Endothelial cell of umbilical vein (primary cell): ENCODE measurements around the gene ZBTB17. TPM values are rescaled to one million over a fixed set of nuclear protein-coding genes. Genes with fewer than 3 reads are reported as not detected.

Experiments
- BruUV-seq: library from RNA; stranded (reverse); fragments of 400-500 nt; replicated peaks from 2 replicates; lab custom pipeline; 2021; lab: Mats Ljungman, UMichigan
- CTCF ChIA-PET: fragments of 300-600, 350-600 bp; sonication (Branson Sonifier 250); formaldehyde crosslinking; loops from one replicate; lab custom pipeline; 2021; ENCODE audit warnings: antibody characterized with exemption, inconsistent platforms; lab: Charles Lee
- POLR2A ChIA-PET: fragments of 300-600, 350-600 bp; sonication (Branson Sonifier 250); formaldehyde crosslinking; loops from one replicate; lab custom pipeline; 2021; ENCODE audit warnings: antibody characterized with exemption, inconsistent platforms; lab: Charles Lee
- DNase-seq: peaks from one replicate; pipeline ENCODE4 v3.0.0-alpha.2; 2011; ENCODE audit warnings: low read depth, low spot score
- FAIRE-seq: peaks from 2 replicates; lab custom pipeline; 2011; peaks lifted over from hg19 to GRCh38; lab: Jason Lieb, UNC
- H2AFZ ChIP-seq: 2 replicates; pipeline ENCODE4 v1.6.0; 2012; ENCODE audit warnings: low read depth, low read length, control low read depth, inconsistent platforms
- H3K27ac ChIP-seq: 2 replicates; pipeline ENCODE4 v1.5.1; 2011; ENCODE audit warnings: low read depth, mild to moderate bottlenecking, control low read depth, low read length, moderate library complexity; ENCODE audit not compliant: insufficient read depth
- H3K27me3 ChIP-seq, 2 experiments: 2 replicates each; pipeline versions ENCODE4 v1.6.0 to v1.6.1; 2011; ENCODE audit warnings: low read length in 2 of 2, mixed read lengths in 1 of 2; ENCODE audit not compliant: control insufficient read depth in 2 of 2, insufficient read depth in 2 of 2
- H3K36me3 ChIP-seq, 2 experiments: 2 replicates in 1 of 2; 3 replicates in 1 of 2; pipeline ENCODE4 v1.5.1; 2011; ENCODE audit warnings: low read length in 2 of 2, mild to moderate bottlenecking in 1 of 2, moderate library complexity in 1 of 2; ENCODE audit not compliant: control insufficient read depth in 2 of 2, insufficient read depth in 2 of 2; ENCODE audit errors: extremely low read depth in 1 of 2
- H3K4me1 ChIP-seq: 3 replicates; pipeline ENCODE4 v1.5.1; 2011; ENCODE audit warnings: mild to moderate bottlenecking, low read length; ENCODE audit not compliant: control insufficient read depth, insufficient read depth; ENCODE audit errors: extremely low read depth
- H3K4me2 ChIP-seq: 2 replicates; pipeline ENCODE4 v1.6.1; 2011; ENCODE audit warnings: low read length, control low read depth, mixed read lengths; ENCODE audit not compliant: insufficient read depth
- H3K4me3 ChIP-seq, 3 experiments: fragments of 200-600 bp in 1 of 3; sonication (generic), shearing (Covaris generic) in 1 of 3; replicated peaks in 1 of 3; 2 replicates each; pipeline ENCODE4 v1.5.1; 2011 to 2016; ENCODE audit warnings: control low read depth in 3 of 3, low read length in 3 of 3, mild to moderate bottlenecking in 2 of 3, inconsistent platforms in 1 of 3, low read depth in 1 of 3, moderate library complexity in 1 of 3; ENCODE audit not compliant: insufficient read depth in 1 of 3
- H3K79me2 ChIP-seq: 2 replicates; pipeline ENCODE4 v1.6.0; 2012; ENCODE audit warnings: low read length, inconsistent platforms; ENCODE audit not compliant: control insufficient read depth, insufficient read depth
- H3K9ac ChIP-seq: replicated peaks from 2 replicates; pipeline ENCODE3; 2011; ENCODE audit warnings: low read length, control low read depth; ENCODE audit not compliant: insufficient read depth; ENCODE audit errors: extremely low read depth
- H3K9me1 ChIP-seq: replicated peaks from 3 replicates; pipeline ENCODE4 v1.6.0; 2011; ENCODE audit warnings: mild to moderate bottlenecking, low read length; ENCODE audit not compliant: control insufficient read depth, insufficient read depth; ENCODE audit errors: extremely low read depth
- H3K9me3 ChIP-seq: replicated peaks from 2 replicates; pipeline ENCODE4 v1.5.1; 2012; ENCODE audit warnings: low read length, inconsistent platforms; ENCODE audit not compliant: control insufficient read depth, insufficient read depth
- H4K20me1 ChIP-seq: replicated peaks from 2 replicates; pipeline ENCODE3; 2011; ENCODE audit warnings: mild to moderate bottlenecking, low read length; ENCODE audit not compliant: control insufficient read depth, insufficient read depth; ENCODE audit errors: extremely low read depth
- CTCF ChIP-seq, 2 donors: IDR thresholded peaks; 1 replicate in 1 of 2; 2 replicates in 1 of 2; pipeline ENCODE4 v1.5.1; 2011; ENCODE audit warnings: low read length in 2 of 2, mild to moderate bottlenecking in 2 of 2, moderate library complexity in 2 of 2, control low read depth in 1 of 2, inconsistent platforms in 1 of 2, low read depth in 1 of 2; ENCODE audit not compliant: insufficient read depth in 1 of 2; ENCODE audit errors: extremely low read depth in 1 of 2
- EZH2 ChIP-seq: IDR thresholded peaks from 2 replicates; pipeline ENCODE4 v1.6.1; 2012; ENCODE audit warnings: borderline replicate concordance, low read depth, mild to moderate bottlenecking, moderate library complexity, low read length, inconsistent platforms; ENCODE audit not compliant: severe bottlenecking
- FOS ChIP-seq: IDR thresholded peaks from 2 replicates; pipeline ENCODE4 v1.6.1; 2011; ENCODE audit warnings: mild to moderate bottlenecking, low read length, moderate library complexity, borderline replicate concordance; ENCODE audit not compliant: insufficient read depth
- GATA2 ChIP-seq: IDR thresholded peaks from 2 replicates; pipeline ENCODE4 v1.7.0; 2011; ENCODE audit warnings: low read depth, mild to moderate bottlenecking, moderate library complexity, mixed read lengths, low read length; ENCODE audit not compliant: insufficient read length, insufficient read depth
- JUN ChIP-seq: IDR thresholded peaks from 2 replicates; pipeline ENCODE4 v1.6.1; 2011; ENCODE audit warnings: borderline replicate concordance, low read depth; ENCODE audit not compliant: insufficient read length, insufficient read depth
- MAX ChIP-seq: IDR thresholded peaks from 2 replicates; pipeline ENCODE4 v1.6.1; 2011; ENCODE audit not compliant: insufficient read depth, insufficient read length
- MYC ChIP-seq: IDR thresholded peaks from one replicate; pipeline ENCODE4 v1.6.1; 2011; ENCODE audit warnings: mild to moderate bottlenecking, low read depth, low read length
- POLR2A ChIP-seq: IDR thresholded peaks from 2 replicates; pipeline ENCODE4 v1.6.1; 2012; ENCODE audit warnings: low read depth, mild to moderate bottlenecking, control low read depth, low read length
- POLR2AphosphoS5 ChIP-seq: IDR thresholded peaks from 2 replicates; pipeline ENCODE4 v1.6.1; 2012; ENCODE audit warnings: low read depth, mild to moderate bottlenecking, control low read depth, low read length, moderate library complexity; ENCODE audit not compliant: insufficient read depth
- dilution Hi-C: fragments of 300-500 bp; cut with MboI; formaldehyde crosslinking; loops from one replicate; pipeline ENCODE4 v1.15.0; 2019; ENCODE audit warnings: low sequenced_read_pairs; ENCODE audit not compliant: extremely low pct_ligation_motif_present
- intact Hi-C: fragments of 100-400 bp; cut with micrococcal nuclease; formaldehyde crosslinking; loops from one replicate; pipeline ENCODE4 v1.10.0; 2022
- polyA plus RNA-seq, 4 experiments: library from polyadenylated mRNA; depleted of rRNA in 3 of 4; stranded (reverse) in 3 of 4; unstranded in 1 of 4; fragments of >200 nt; gene quantifications; 2 replicates each; pipeline versions ENCODE4 v1.2.1 to v1.2.3, GENCODE V29; 2011 to 2012; ENCODE audit warnings: missing spikeins in 1 of 4
- total RNA-seq: library from RNA; stranded (reverse); gene quantifications from 2 replicates; pipeline ENCODE4 v1.2.3, GENCODE V29; 2021

ZBTB17 gene
- total and polyA plus RNA-seq, 2 donors (not counting 3 experiments of a cell fraction or from before 2014, with no cell fraction given), result 43.9 to 72.7 TPM

- CTCF ChIA-PET, result interaction anchor here (1.2 to 2.5 kb wide), 2 partner anchors 27 to 52 kb away, joined by 3 to 5 read pairs; no protein-coding TSS in a partner anchor
- no peaks in the 10 kb centered on the region for H3K9me1 ChIP-seq
- no peak overlapping the region for H3K4me3 ChIP-seq
- H3K27me3 ChIP-seq, result no peaks in the 10 kb centered on the region
- H3K36me3 ChIP-seq, result peaks cover 25 to 67% of the 10 kb centered on the region in 2 experiments
- H3K9ac ChIP-seq, result no peak overlapping the region
- DNase-seq (no peak), FAIRE-seq (no peak)
- no peak overlapping the region for H3K27ac ChIP-seq
- no peaks in the 10 kb centered on the region for H4K20me1 ChIP-seq
- POLR2A ChIA-PET, result no interaction called here
- BruUV-seq, result no TSS peak
- no peaks in the 10 kb centered on the region for H3K79me2 ChIP-seq
- no peak overlapping the region for H3K4me2 ChIP-seq
- dilution Hi-C loops (no loop called here), intact Hi-C loops (no loop called here)
- no peaks in the 10 kb centered on the region for H3K9me3 ChIP-seq
- peaks cover 10% of the 10 kb centered on the region for H3K4me1 ChIP-seq
- TF ChIP-seq MYC (no peak), FOS (no peak), EZH2 (no peak), GATA2 (no peak), JUN (no peak), MAX (no peak), POLR2AphosphoS5 (no peak), POLR2A (no peak)
- no peak overlapping the region for H2AFZ ChIP-seq
Measured at GRCh38 chr1:15932612-15933011, 43.3 kb downstream of the ZBTB17 start.

GRCh38 chr1:15931884-15932283 lies 44.0 kb downstream of the ZBTB17 start:
- H2AFZ ChIP-seq, result no peak overlapping the region
- peaks cover 3% of the 10 kb centered on the region for H3K4me1 ChIP-seq
- ChIA-PET CTCF (interaction anchor here (0.8 to 2.5 kb wide), 5 partner anchors 20 to 140 kb away, joined by 3 to 5 read pairs (median 4); no protein-coding TSS in a partner anchor), POLR2A (no interaction called here)
- H3K9me1 ChIP-seq, result no peaks in the 10 kb centered on the region
- dilution Hi-C loops (no loop called here), intact Hi-C loops (no loop called here)
- no peaks in the 10 kb centered on the region for H4K20me1 ChIP-seq
- no peak for DNase-seq
- no peak overlapping the region for H3K27ac ChIP-seq
- no peak overlapping the region for H3K4me3 ChIP-seq
- no TSS peak for BruUV-seq
- H3K9me3 ChIP-seq, result no peaks in the 10 kb centered on the region
- no peak for FAIRE-seq
- no peak for TF ChIP-seq POLR2A
- TF ChIP-seq JUN, result no peak
- TF ChIP-seq POLR2AphosphoS5, result no peak
- no peak for TF ChIP-seq CTCF (IDR thresholded peaks at IDR 0.05; ENCODE audit: extremely low read depth in 1 of 2, insufficient read depth in 1 of 2, low read depth in 1 of 2, low read length in 2 of 2)
- TF ChIP-seq EZH2, result no peak
- no peak for TF ChIP-seq FOS
- no peak for TF ChIP-seq GATA2
- TF ChIP-seq MAX, result no peak
- TF ChIP-seq MYC, result no peak
- no peaks in the 10 kb centered on the region for H3K79me2 ChIP-seq
- no peak overlapping the region for H3K9ac ChIP-seq
- no peak overlapping the region for H3K4me2 ChIP-seq
- peaks cover 25 to 64% of the 10 kb centered on the region in 2 experiments for H3K36me3 ChIP-seq
- H3K27me3 ChIP-seq, result no peaks in the 10 kb centered on the region
